Measurements from ENCODE around the gene GRM7. TPM values are rescaled to one million over a fixed set of nuclear protein-coding genes. Genes with fewer than 3 reads are reported as not detected.

GRM7 gene
- total and polyA plus RNA-seq, 5 experiments from 2014 or later: not detected

DNA sequence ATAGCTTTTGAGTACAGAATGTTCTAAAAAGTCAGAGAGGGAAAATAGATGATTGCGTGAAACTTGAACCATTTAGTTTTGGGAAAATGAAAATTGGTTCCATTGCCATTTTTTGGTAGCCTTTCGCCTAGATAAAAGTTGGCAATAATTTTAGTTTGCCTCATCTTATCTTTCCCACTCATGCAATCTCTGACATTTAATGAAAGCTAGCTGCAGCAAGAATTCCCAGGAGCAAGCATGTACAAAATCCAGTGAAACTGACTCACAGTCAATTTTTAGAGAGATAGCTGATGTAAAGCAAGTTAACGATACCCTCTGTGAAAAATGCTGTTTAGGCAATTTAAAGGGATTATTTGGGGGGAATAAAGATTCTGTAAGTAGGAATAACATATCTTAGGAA is 797.4 kb downstream of the GRM7 start:
- no peaks in the 10 kb centered on the region for H3K4me1 Mint-ChIP-seq
- H3K9me3 Mint-ChIP-seq: peaks cover 0 to 2% (median 0%) of the 10 kb centered on the region in 9 donors
- H3K27me3 Mint-ChIP-seq: peaks cover 0 to 15% (median 0%) of the 10 kb centered on the region in 5 donors
- POLR2A ChIA-PET: no interaction called here
- no peak for ATAC-seq
- no peak overlapping the region for H3K27ac Mint-ChIP-seq
- no peak overlapping the region for H3K4me3 Mint-ChIP-seq
- no peaks in the 10 kb centered on the region for H3K36me3 Mint-ChIP-seq
- no peak for DNase-seq

DNA sequence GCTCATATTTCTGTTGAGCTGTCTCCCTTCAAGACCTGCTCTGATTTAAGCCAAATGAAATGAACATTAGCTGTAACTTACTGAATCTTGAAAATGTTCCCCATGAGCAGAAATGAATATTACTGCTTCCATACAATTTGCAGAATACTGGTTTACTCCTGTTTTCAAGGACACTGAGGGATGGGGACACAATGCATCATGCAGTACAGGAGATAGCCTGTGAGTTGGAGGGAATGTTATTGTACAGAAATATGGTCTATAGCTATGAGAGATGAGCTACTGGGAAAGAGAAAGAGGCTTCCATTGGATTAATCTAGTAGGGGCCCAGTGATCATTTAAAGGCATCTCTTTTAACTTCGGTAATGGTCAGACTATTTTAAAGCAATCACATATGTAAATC is 798.2 kb downstream of the GRM7 start:
- Mint-ChIP-seq H3K27me3 (peaks cover 0 to 13% (median 0%) of the 10 kb centered on the region in 5 donors), H3K36me3 (no peaks in the 10 kb centered on the region), H3K27ac (no peak overlapping the region), H3K9me3 (peaks cover 0 to 2% (median 0%) of the 10 kb centered on the region in 9 donors), H3K4me1 (no peaks in the 10 kb centered on the region), H3K4me3 (no peak overlapping the region)
- POLR2A ChIA-PET: no interaction called here
- ATAC-seq (no peak), DNase-seq (no peak)

GRCh38 chr3:7663771-7664170 is 802.9 kb downstream of the GRM7 start:
- Mint-ChIP-seq H3K36me3 (no peaks in the 10 kb centered on the region), H3K9me3 (peaks cover 0 to 2% (median 0%) of the 10 kb centered on the region in 9 donors)

DNA sequence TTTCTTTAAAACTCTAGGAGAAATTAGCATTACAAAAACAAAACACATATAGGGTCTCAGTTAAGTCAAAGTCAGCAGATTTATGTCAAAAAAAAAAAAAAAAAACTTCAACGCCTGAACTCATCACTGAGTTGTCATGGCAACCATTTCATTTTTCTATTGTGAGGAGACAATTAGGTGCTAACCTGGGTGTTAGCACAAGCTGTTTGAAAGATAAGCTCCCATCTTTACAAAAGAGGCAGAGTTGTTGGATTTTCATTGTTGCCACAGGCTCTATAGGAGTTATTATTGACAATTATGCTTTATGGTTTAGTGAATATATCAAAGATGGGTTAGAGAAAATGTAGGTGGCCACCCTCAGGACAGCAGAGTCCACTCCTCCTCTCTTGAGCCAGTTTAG is 806.9 kb downstream of the GRM7 start:
- H3K36me3 Mint-ChIP-seq: no peaks in the 10 kb centered on the region
- peaks cover 0 to 8% (median 0%) of the 10 kb centered on the region in 5 donors for H3K27me3 Mint-ChIP-seq
- no peaks in the 10 kb centered on the region for H3K4me1 Mint-ChIP-seq
- H3K27ac Mint-ChIP-seq: no peak overlapping the region
- H3K9me3 Mint-ChIP-seq: peaks cover 0 to 3% (median 0%) of the 10 kb centered on the region in 9 donors
- DNase-seq (no peak), ATAC-seq (no peak)
- no peak overlapping the region for H3K4me3 Mint-ChIP-seq
- POLR2A ChIA-PET: no interaction called here

More at GRCh38 chr3:7663771-7664170, 802.9 kb downstream of the GRM7 start:
- Mint-ChIP-seq H3K4me3 (no peak overlapping the region), H3K4me1 (no peaks in the 10 kb centered on the region), H3K27me3 (peaks cover 0 to 3% (median 0%) of the 10 kb centered on the region in 5 donors), H3K27ac (no peak overlapping the region)
- no peak for DNase-seq
- POLR2A ChIA-PET: no interaction called here
- ATAC-seq: no peak

DNA sequence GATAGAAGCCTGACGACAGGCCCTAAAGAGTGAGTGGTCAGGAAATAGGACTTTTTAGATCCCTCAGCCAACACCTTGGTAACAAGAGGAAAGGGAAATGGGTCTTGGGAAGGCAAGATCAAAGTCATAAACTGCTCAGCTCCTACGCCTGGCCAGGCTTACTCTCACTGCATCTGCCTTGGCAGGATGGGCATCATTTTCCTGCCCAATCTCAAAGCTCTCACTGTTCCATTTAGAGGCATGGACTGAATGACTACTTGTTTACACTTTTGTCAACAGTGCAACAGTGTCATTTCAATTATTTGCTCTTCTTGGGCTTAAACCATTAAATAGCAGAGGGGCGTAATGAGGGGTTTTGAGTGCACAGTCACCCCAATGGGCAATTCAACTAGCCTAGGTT is 808.7 kb downstream of the GRM7 start:
- POLR2A ChIA-PET: no interaction called here
- no peak overlapping the region for H3K27ac Mint-ChIP-seq
- DNase-seq (no peak), ATAC-seq (no peak)
- no peaks in the 10 kb centered on the region for H3K4me1 Mint-ChIP-seq
- peaks cover 0 to 5% (median 0%) of the 10 kb centered on the region in 9 donors for H3K9me3 Mint-ChIP-seq
- H3K4me3 Mint-ChIP-seq: no peak overlapping the region
- H3K36me3 Mint-ChIP-seq: no peaks in the 10 kb centered on the region
- peaks cover 0 to 8% (median 0%) of the 10 kb centered on the region in 5 donors for H3K27me3 Mint-ChIP-seq

- no peaks in the 10 kb centered on the region for H3K36me3 Mint-ChIP-seq
- POLR2A ChIA-PET: no interaction called here
- no peak for DNase-seq
- H3K4me1 Mint-ChIP-seq: no peaks in the 10 kb centered on the region
- no peak for ATAC-seq
- no peak overlapping the region for H3K27ac Mint-ChIP-seq
- peaks cover 0 to 9% (median 0%) of the 10 kb centered on the region in 9 donors for H3K9me3 Mint-ChIP-seq
- H3K27me3 Mint-ChIP-seq: no peaks in the 10 kb centered on the region
- H3K4me3 Mint-ChIP-seq: no peak overlapping the region
Measured at GRCh38 chr3:7678521-7678920, 817.6 kb downstream of the GRM7 start.

GRCh38 chr3:7682822-7683229 is 821.9 kb downstream of the GRM7 start:
- no peaks in the 10 kb centered on the region for H3K4me1 Mint-ChIP-seq
- ATAC-seq (no peak), DNase-seq (no peak)
- peaks cover 0 to 5% (median 0%) of the 10 kb centered on the region in 5 donors for H3K27me3 Mint-ChIP-seq
- H3K27ac Mint-ChIP-seq: no peak overlapping the region
- H3K36me3 Mint-ChIP-seq: no peaks in the 10 kb centered on the region
- POLR2A ChIA-PET: no interaction called here
- no peak overlapping the region for H3K4me3 Mint-ChIP-seq
- peaks cover 0 to 17% (median 1%) of the 10 kb centered on the region in 9 donors for H3K9me3 Mint-ChIP-seq

DNA sequence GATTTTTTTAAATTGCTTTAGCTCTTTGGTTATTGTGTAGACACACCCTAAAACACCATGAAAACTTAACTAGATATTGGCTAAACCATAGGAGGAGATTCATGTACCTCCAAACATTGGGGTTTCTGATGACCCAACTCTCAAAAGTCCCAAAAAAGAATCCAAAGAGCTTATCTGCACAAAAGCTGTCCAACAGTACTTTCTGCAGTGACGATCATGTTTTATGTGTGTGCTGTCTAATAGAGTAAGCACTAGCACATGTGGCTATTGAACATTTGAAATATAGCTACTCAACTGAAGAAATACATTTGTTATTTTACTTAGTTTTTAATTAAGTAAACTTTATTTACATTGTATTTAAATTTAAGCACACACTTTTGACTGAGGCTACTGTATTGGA is 822.5 kb downstream of the GRM7 start:
- POLR2A ChIA-PET: no interaction called here
- peaks cover 0 to 18% (median 2%) of the 10 kb centered on the region in 9 donors for H3K9me3 Mint-ChIP-seq
- no peaks in the 10 kb centered on the region for H3K4me1 Mint-ChIP-seq
- H3K27ac Mint-ChIP-seq: no peak overlapping the region
- DNase-seq (no peak), ATAC-seq (no peak)
- peaks cover 0 to 5% (median 0%) of the 10 kb centered on the region in 5 donors for H3K27me3 Mint-ChIP-seq
- H3K36me3 Mint-ChIP-seq: no peaks in the 10 kb centered on the region
- H3K4me3 Mint-ChIP-seq: no peak overlapping the region

DNA sequence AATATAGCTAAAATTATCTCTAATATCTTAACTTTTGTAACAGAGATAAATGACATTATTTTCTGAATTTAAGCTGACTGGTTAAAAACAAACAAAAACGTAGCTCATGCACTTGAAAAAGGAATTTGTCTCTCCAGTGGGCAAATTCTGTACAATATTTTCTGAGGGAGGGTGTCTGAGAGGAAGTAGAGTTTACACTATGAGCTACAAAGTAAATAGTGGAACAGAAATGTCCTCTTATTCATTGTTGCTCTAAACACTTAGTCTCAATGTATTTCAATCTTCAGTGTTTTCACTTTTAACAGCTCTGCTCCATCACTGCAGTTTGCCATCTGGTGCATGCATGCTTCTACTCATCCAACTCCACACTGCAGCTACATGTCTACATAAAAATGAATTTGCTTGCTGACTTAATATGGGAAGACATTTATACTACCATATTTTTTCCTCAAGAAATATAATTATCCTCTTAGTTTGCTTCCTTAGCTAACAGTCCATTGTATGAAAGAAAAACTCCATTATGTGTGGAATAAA is 823.3 kb downstream of the GRM7 start:
- no peaks in the 10 kb centered on the region for H3K4me1 Mint-ChIP-seq
- H3K9me3 Mint-ChIP-seq: peaks cover 0 to 15% (median 0%) of the 10 kb centered on the region in 9 donors
- H3K36me3 Mint-ChIP-seq: no peaks in the 10 kb centered on the region
- H3K27ac Mint-ChIP-seq: no peak overlapping the region
- no peak overlapping the region for H3K4me3 Mint-ChIP-seq
- peaks cover 0 to 5% (median 0%) of the 10 kb centered on the region in 5 donors for H3K27me3 Mint-ChIP-seq
- ATAC-seq: no peak
- POLR2A ChIA-PET: no interaction called here
- DNase-seq: no peak

GRCh38 chr3:7687428-7688147 is 826.7 kb downstream of the GRM7 start:
- no peaks in the 10 kb centered on the region for H3K4me1 Mint-ChIP-seq
- peaks cover 0 to 5% (median 0%) of the 10 kb centered on the region in 5 donors for H3K27me3 Mint-ChIP-seq
- H3K9me3 Mint-ChIP-seq: peaks cover 0 to 12% (median 0%) of the 10 kb centered on the region in 9 donors
- ATAC-seq (no peak), DNase-seq (no peak)
- no peak overlapping the region for H3K27ac Mint-ChIP-seq
- no peak overlapping the region for H3K4me3 Mint-ChIP-seq
- no peaks in the 10 kb centered on the region for H3K36me3 Mint-ChIP-seq
- POLR2A ChIA-PET: no interaction called here

- Mint-ChIP-seq H3K27me3 (no peaks in the 10 kb centered on the region), H3K9me3 (peaks cover 0 to 5% (median 0%) of the 10 kb centered on the region in 9 donors), H3K4me1 (no peaks in the 10 kb centered on the region), H3K36me3 (no peaks in the 10 kb centered on the region), H3K27ac (no peak overlapping the region), H3K4me3 (no peak overlapping the region)
- DNase-seq (no peak), ATAC-seq (no peak)
- POLR2A ChIA-PET: no interaction called here
Measured at GRCh38 chr3:7692866-7693265, 832.0 kb downstream of the GRM7 start.

GRCh38 chr3:7693976-7694375 is 833.1 kb downstream of the GRM7 start:
- ATAC-seq (no peak), DNase-seq (no peak)
- POLR2A ChIA-PET: no interaction called here
- Mint-ChIP-seq H3K4me1 (no peaks in the 10 kb centered on the region), H3K4me3 (no peak overlapping the region), H3K27me3 (no peaks in the 10 kb centered on the region), H3K9me3 (peaks cover 0 to 4% (median 0%) of the 10 kb centered on the region in 9 donors), H3K36me3 (no peaks in the 10 kb centered on the region), H3K27ac (no peak overlapping the region)

DNA sequence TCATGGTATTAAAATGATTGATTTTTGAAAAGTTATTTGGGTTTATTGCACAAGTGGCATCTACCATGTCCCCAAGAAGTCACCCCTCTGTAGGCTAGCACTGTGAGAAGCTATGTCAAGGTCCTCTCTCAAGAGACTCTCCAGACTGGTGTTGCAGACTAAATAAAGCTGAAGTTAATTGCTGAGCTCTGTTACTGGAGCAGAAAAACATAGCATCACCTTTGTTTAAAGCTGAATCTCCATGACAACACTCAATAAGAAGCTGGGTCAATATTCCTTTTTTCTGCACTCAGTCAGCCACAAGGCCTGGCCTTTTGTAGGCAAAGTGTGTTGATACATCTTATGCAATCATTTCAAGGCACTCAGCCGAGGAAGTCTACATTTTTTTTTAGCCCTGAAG is 834.1 kb downstream of the GRM7 start:
- Mint-ChIP-seq H3K4me1 (no peaks in the 10 kb centered on the region), H3K27me3 (no peaks in the 10 kb centered on the region), H3K27ac (no peak overlapping the region), H3K4me3 (no peak overlapping the region), H3K36me3 (no peaks in the 10 kb centered on the region), H3K9me3 (peaks cover 0 to 4% (median 0%) of the 10 kb centered on the region in 9 donors)
- DNase-seq (no peak), ATAC-seq (no peak)
- POLR2A ChIA-PET: no interaction called here

GRCh38 chr3:7696320-7696719 is 835.4 kb downstream of the GRM7 start:
- peaks cover 0 to 4% (median 0%) of the 10 kb centered on the region in 9 donors for H3K9me3 Mint-ChIP-seq
- H3K27me3 Mint-ChIP-seq: no peaks in the 10 kb centered on the region
- H3K36me3 Mint-ChIP-seq: no peaks in the 10 kb centered on the region
- DNase-seq: no peak
- POLR2A ChIA-PET: no interaction called here
- ATAC-seq: no peak
- H3K4me3 Mint-ChIP-seq: no peak overlapping the region
- H3K4me1 Mint-ChIP-seq: no peaks in the 10 kb centered on the region
- no peak overlapping the region for H3K27ac Mint-ChIP-seq

Data from naive thymus-derived CD8-positive, alpha-beta T cell (primary cell).